HCT116 (cell line): ENCODE data around the gene TSPAN1. TPM values are rescaled to one million over a fixed set of nuclear protein-coding genes. Genes with fewer than 3 reads are reported as not detected.

Experiments
- ATAC-seq: fragments of 200-7000 bp; cut with Tn5 transposase; 2 replicates; pipeline ENCODE4 v1.9.1; 2020; ENCODE audit warnings: mild to moderate bottlenecking, moderate library complexity
- BruUV-seq: library from RNA; stranded (reverse); fragments of 400-500 nt; replicated peaks from 2 replicates; lab custom pipeline; 2021; lab: Mats Ljungman, UMichigan
- CTCF ChIA-PET: fragments of 300-600 bp; sonication (Branson Sonifier 250); formaldehyde crosslinking; loops from one replicate; lab custom pipeline; 2021; ENCODE audit warnings: antibody characterized with exemption; lab: Charles Lee
- POLR2A ChIA-PET: fragments of 300-600, 350-600 bp; sonication (Branson Sonifier 250); formaldehyde crosslinking; loops from one replicate; lab custom pipeline; 2021; ENCODE audit warnings: antibody characterized with exemption; lab: Charles Lee
- RAD21 ChIA-PET, 2 experiments: fragments of 300-600 bp; sonication (Branson Sonifier 250); formaldehyde crosslinking; loops; one replicate each; lab custom pipeline; 2023; ENCODE audit warnings: low total read pairs in 2 of 2; ENCODE audit not compliant: uncharacterized antibody in 2 of 2, unreplicated experiment in 2 of 2, low non-redundant PET in 1 of 2; lab: Charles Lee
- DNase-seq: peaks from one replicate; pipeline ENCODE4 v3.0.0-alpha.2; 2010; ENCODE audit warnings: low read depth, low spot score
- H2AFZ ChIP-seq: fragments of 200-600 bp; shearing (Covaris generic), sonication (generic); 2 replicates; pipeline ENCODE4 v1.6.1; 2017; ENCODE audit warnings: low read depth, mixed run types, mixed read lengths, antibody characterized with exemption, low read length; ENCODE audit not compliant: poor library complexity, severe bottlenecking
- H3K27ac ChIP-seq: 2 replicates; pipeline ENCODE4 v1.5.1; 2012; ENCODE audit warnings: low read depth, low read length
- H3K27me3 ChIP-seq: fragments of 200-600 bp; sonication (generic); 2 replicates; pipeline ENCODE4 v1.6.1; 2016; ENCODE audit warnings: mixed run types, low read length, mixed read lengths; ENCODE audit not compliant: insufficient read depth
- H3K36me3 ChIP-seq, 2 experiments: fragments of 200-500 bp in 1 of 2; fragments of 200-600 bp in 1 of 2; sonication (Bioruptor generic) in 1 of 2; sonication (generic) in 1 of 2; 2 replicates each; pipeline versions ENCODE4 v1.5.1 to v1.6.1; 2014 to 2016; ENCODE audit warnings: low read length in 2 of 2, inconsistent platforms in 1 of 2, mixed read lengths in 1 of 2, mixed run types in 1 of 2; ENCODE audit not compliant: insufficient read depth in 2 of 2, control insufficient read depth in 1 of 2
- H3K4me1 ChIP-seq, 2 experiments: fragments of 200-600 bp in 1 of 2; sonication (generic) in 1 of 2; 2 replicates each; pipeline versions ENCODE4 v1.5.1 to v1.6.1; 2012 to 2017; ENCODE audit warnings: low read length in 2 of 2, inconsistent platforms in 1 of 2, mild to moderate bottlenecking in 1 of 2, mixed read lengths in 1 of 2, mixed run types in 1 of 2, moderate library complexity in 1 of 2; ENCODE audit not compliant: insufficient read depth in 2 of 2, control insufficient read depth in 1 of 2
- H3K4me2 ChIP-seq: fragments of 200-600 bp; sonication (generic); 2 replicates; pipeline ENCODE4 v1.6.1; 2017; ENCODE audit warnings: mixed run types, low read length, mixed read lengths
- H3K4me3 ChIP-seq, 2 experiments: fragments of 200-600 bp in 1 of 2; sonication (generic) in 1 of 2; replicated peaks in 1 of 2; 2 replicates each; pipeline ENCODE4 v1.5.1; 2011 to 2016; ENCODE audit warnings: low read length in 2 of 2, control low read depth in 1 of 2, low read depth in 1 of 2, mild to moderate bottlenecking in 1 of 2, mixed read lengths in 1 of 2, mixed run types in 1 of 2
- H3K79me2 ChIP-seq: fragments of 200-600 bp; sonication (generic); 2 replicates; pipeline ENCODE4 v1.6.1; 2017; ENCODE audit warnings: mild to moderate bottlenecking, mixed run types, low read length, moderate library complexity, mixed read lengths; ENCODE audit not compliant: insufficient read depth
- H3K9ac ChIP-seq: fragments of 200-600 bp; sonication (generic); 2 replicates; pipeline ENCODE4 v1.6.1; 2016; ENCODE audit warnings: low read length, mixed read lengths
- H3K9me2 ChIP-seq: fragments of 200-600 bp; sonication (generic), shearing (Covaris generic); 2 replicates; pipeline ENCODE4 v1.6.1; 2017; ENCODE audit warnings: mixed run types, mild to moderate bottlenecking, moderate library complexity; ENCODE audit not compliant: insufficient read depth
- H3K9me3 ChIP-seq, 2 experiments: fragments of 200-500 bp in 1 of 2; fragments of 200-600 bp in 1 of 2; sonication (Bioruptor generic) in 1 of 2; sonication (generic) in 1 of 2; 2 replicates each; pipeline ENCODE4 v1.6.1; 2014 to 2017; ENCODE audit warnings: low read length in 2 of 2, mixed read lengths in 2 of 2, inconsistent platforms in 1 of 2, low read depth in 1 of 2, mild to moderate bottlenecking in 1 of 2, mixed run types in 1 of 2, moderate library complexity in 1 of 2; ENCODE audit not compliant: control insufficient read depth in 1 of 2, insufficient read depth in 1 of 2
- H4K20me1 ChIP-seq: fragments of 200-600 bp; sonication (generic), shearing (Covaris generic); 2 replicates; pipeline ENCODE4 v1.6.1; 2017; ENCODE audit warnings: mixed run types, mild to moderate bottlenecking, moderate library complexity; ENCODE audit not compliant: insufficient read depth
- ATF3 ChIP-seq: IDR thresholded peaks from 2 replicates; pipeline ENCODE4 v1.6.1; 2012
- CBX3 ChIP-seq: IDR thresholded peaks from 2 replicates; pipeline ENCODE4 v1.6.1; 2012; ENCODE audit warnings: low read depth
- CTCF ChIP-seq, 3 experiments: fragments of 200-600 bp in 1 of 3; sonication (generic) in 1 of 3; IDR thresholded peaks in 2 of 3; conservative IDR thresholded peaks in 1 of 3; 2 replicates each; pipeline ENCODE4 v1.5.1; 2012 to 2017; ENCODE audit warnings: low read depth in 2 of 3, low read length in 2 of 3, antibody characterized with exemption in 1 of 3, borderline replicate concordance in 1 of 3, control low read depth in 1 of 3, mild to moderate bottlenecking in 1 of 3, mixed read lengths in 1 of 3, mixed run types in 1 of 3, moderate library complexity in 1 of 3; ENCODE audit not compliant: insufficient read depth in 1 of 3
- EGR1 ChIP-seq: IDR thresholded peaks from 2 replicates; pipeline ENCODE4 v1.6.1; 2012; ENCODE audit warnings: low read depth
- EZH2phosphoT487 ChIP-seq: fragments of 200-600 bp; IDR thresholded peaks from 2 replicates; pipeline ENCODE4 v1.6.1; 2018; ENCODE audit warnings: antibody characterized with exemption, borderline replicate concordance
- FOSL1 ChIP-seq: IDR thresholded peaks from 2 replicates; pipeline ENCODE4 v1.6.1; 2012; ENCODE audit warnings: low read depth
- JUND ChIP-seq: IDR thresholded peaks from 2 replicates; pipeline ENCODE4 v1.6.1; 2012
- MAX ChIP-seq: IDR thresholded peaks from 2 replicates; pipeline ENCODE4 v1.6.1; 2012
- RAD21 ChIP-seq: IDR thresholded peaks from 2 replicates; pipeline ENCODE4 v1.6.1; 2012; ENCODE audit warnings: low read depth, mild to moderate bottlenecking
- SIN3A ChIP-seq: IDR thresholded peaks from 2 replicates; pipeline ENCODE4 v1.6.1; 2012; ENCODE audit warnings: low read depth
- TCF7L2 ChIP-seq: IDR thresholded peaks from 2 replicates; pipeline ENCODE4 v1.7.0; 2011; ENCODE audit warnings: borderline replicate concordance, inconsistent platforms; ENCODE audit not compliant: insufficient read depth, insufficient read length; ENCODE audit errors: extremely low read depth
- YY1 ChIP-seq: IDR thresholded peaks from 2 replicates; pipeline ENCODE4 v1.6.1; 2011; ENCODE audit warnings: low read length, low read depth, moderate library complexity, mild to moderate bottlenecking; ENCODE audit not compliant: insufficient replicate concordance; ENCODE audit errors: extremely low read depth
- ZBTB33 ChIP-seq: IDR thresholded peaks from 2 replicates; pipeline ENCODE4 v1.6.1; 2011; ENCODE audit warnings: mild to moderate bottlenecking, low read length, moderate library complexity; ENCODE audit not compliant: insufficient replicate concordance; ENCODE audit errors: extremely low read depth
- ZFX ChIP-seq: fragments of 450-650 bp; IDR thresholded peaks from 2 replicates; pipeline ENCODE4 v1.6.1; 2017
- intact Hi-C: fragments of 100-400 bp; cut with micrococcal nuclease; formaldehyde crosslinking; loops from 2 replicates; pipeline ENCODE4 v1.10.0; 2022
- total RNA-seq: library from RNA; stranded (reverse); gene quantifications from one replicate; pipeline ENCODE4 v1.2.1, GENCODE V29; 2021; ENCODE audit not compliant: unreplicated experiment

TSPAN1 gene
- total RNA-seq, 1 experiment from 2014 or later = 9.9 TPM

- BruUV-seq = no TSS peak
- Histone ChIP-seq H3K36me3 (no peaks in the 10 kb centered on the region), H3K27ac (peak overlapping the region; percentile 25; the same call in 1 of the 2 replicates), H4K20me1 (no peaks in the 10 kb centered on the region), H2AFZ (no peak overlapping the region)
- ChIA-PET RAD21 (interaction anchor here in 1 of 2 experiments (1.4 kb wide), 1 partner anchor 132 kb away, joined by 3 read pairs; no protein-coding TSS in a partner anchor), CTCF (no interaction called here)
- intact Hi-C loops = no loop called here
- TF ChIP-seq RAD21 = no peak
- TF ChIP-seq ZFX = no peak
- no peak for TF ChIP-seq ATF3
- TF ChIP-seq TCF7L2 = no peak
- no peak for TF ChIP-seq CBX3
- TF ChIP-seq MAX = no peak
- TF ChIP-seq CTCF (IDR thresholded peaks at IDR 0.05 in 2 of 3, conservative IDR thresholded peaks at IDR 0.05 in 1 of 3; ENCODE audit: borderline replicate concordance in 1 of 3, insufficient read depth in 1 of 3, low read depth in 2 of 3, low read length in 2 of 3) = no peak
- TF ChIP-seq ZBTB33 = no peak
- no peak for TF ChIP-seq JUND
- TF ChIP-seq YY1 = no peak
- no peak for TF ChIP-seq EZH2phosphoT487
- no peak for TF ChIP-seq FOSL1
- no peak for TF ChIP-seq SIN3A
- no peak for TF ChIP-seq EGR1
- TF ChIP-seq, all 23 proteins: peak for 0
- Histone ChIP-seq H3K79me2 (no peaks in the 10 kb centered on the region), H3K4me3 (no peak overlapping the region), H3K27me3 (no peaks in the 10 kb centered on the region), H3K9me3 (no peaks in the 10 kb centered on the region), H3K9ac (no peak overlapping the region), H3K9me2 (no peaks in the 10 kb centered on the region), H3K4me2 (peak overlapping the region; percentile 47; the same call in 1 of the 2 replicates), H3K4me1 (peaks cover 39 to 42% of the 10 kb centered on the region in 2 experiments)
- DNase-seq (no peak), ATAC-seq (no peak; the same call in 1 of the 2 replicates)
- POLR2A ChIA-PET = no interaction called here
These were observed 3.5 kb upstream of the TSPAN1 start for GRCh38 chr1:46171351-46171750.
